Measurements from ENCODE around the gene CAMSAP2.

CAMSAP2 gene

DNA sequence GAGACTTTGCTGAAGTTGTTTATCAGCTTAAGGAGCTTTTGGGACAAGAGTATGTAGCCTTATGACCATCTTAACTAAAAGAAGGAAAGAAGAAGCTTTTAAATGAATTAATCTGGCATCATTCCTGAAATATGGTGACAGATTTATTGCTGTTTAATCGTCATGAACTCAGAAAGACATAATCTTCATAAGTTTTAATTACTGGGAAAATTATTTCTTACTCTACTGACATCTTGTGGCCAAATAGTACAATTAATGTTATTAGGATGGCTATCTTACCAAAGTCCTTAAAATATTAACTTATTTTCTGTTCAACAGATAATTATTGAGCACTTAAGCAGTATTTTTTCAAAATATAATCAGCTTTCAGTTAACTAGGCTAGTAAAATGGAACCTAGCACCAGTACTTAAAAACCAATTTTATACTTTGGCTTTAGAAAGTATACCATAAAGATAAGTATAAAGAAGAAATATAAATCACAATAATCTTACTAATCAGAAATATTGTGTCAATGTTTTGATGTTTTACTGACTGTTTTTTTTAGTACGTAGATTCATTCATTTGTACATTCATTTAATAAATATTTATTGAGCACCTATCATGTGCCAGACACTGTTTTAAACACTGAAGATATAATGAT is 99.4 kb downstream of the CAMSAP2 start:
- DNase-seq (no peak), ATAC-seq (no peak)
- Mint-ChIP-seq H3K27me3 (no peaks in the 10 kb centered on the region), H3K27ac (no peak overlapping the region), H3K4me1 (no peaks in the 10 kb centered on the region), H3K4me3 (no peak overlapping the region), H3K9me3 (peaks cover 0 to 5% of the 10 kb centered on the region in 2 donors)

DNA sequence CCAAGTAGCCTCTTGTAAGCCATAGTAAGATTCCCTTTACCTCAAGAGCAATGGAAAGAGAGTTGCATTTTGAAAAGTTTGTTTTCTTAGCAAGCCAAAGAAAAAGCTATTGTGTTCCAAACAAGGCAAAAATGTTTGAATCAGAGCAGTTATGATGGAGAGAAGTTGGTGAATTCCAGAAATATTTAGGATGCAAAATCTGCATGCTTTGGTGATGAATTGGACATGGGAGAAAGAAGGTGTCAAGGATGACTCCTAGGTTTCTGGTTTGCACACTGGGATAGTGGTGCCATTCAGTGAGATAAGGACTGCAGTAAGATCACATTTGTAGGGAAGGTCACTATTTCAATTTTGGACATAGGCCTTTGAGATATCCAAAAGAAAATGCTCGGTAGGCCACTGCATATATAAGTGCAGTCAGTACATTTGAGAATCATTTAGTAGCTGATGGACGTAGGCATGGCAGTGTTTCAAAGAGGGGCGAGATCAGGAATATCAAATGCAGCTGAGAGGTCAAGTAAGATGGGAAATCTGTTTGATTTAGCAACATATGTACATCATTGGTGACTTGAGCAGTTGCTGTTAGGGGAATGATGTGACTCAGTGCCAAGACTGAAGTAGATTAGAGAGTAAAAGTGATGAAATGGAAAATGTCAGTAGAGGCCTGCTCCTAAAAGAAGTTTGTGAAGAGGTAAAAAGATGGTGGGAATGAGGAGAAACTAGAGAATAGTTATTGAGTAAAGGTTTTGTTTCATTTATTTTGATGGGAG is 100.2 kb downstream of the CAMSAP2 start:
- DNase-seq, result no peak
- no peak overlapping the region for H3K27ac Mint-ChIP-seq
- peaks cover 0 to 5% of the 10 kb centered on the region in 2 donors for H3K9me3 Mint-ChIP-seq
- no peaks in the 10 kb centered on the region for H3K27me3 Mint-ChIP-seq
- no peak for ATAC-seq
- H3K4me3 Mint-ChIP-seq, result no peak overlapping the region
- H3K4me1 Mint-ChIP-seq, result no peaks in the 10 kb centered on the region

DNA sequence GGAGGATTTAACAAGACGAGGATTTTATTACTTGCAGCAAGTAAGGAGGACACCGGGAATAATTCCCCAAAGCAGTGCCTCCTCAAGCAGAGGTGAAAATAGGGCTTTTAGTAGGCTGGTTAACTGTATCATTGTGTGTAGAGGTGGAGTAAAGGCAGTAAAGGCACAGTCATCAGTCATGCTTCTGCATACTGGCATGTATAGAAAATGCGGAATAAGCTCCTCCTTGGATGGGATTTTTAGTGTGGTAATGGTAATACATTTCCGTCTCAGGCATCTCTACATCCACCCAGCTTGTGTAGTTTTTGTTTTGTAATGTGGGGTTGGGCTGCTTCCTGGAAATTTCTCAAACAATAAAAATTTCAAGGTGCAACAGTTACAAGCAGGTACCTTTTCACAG is 106.7 kb downstream of the CAMSAP2 start:
- Mint-ChIP-seq H3K4me3 (no peak overlapping the region), H3K9me3 (no peaks in the 10 kb centered on the region), H3K27ac (no peak overlapping the region), H3K27me3 (no peaks in the 10 kb centered on the region), H3K4me1 (no peaks in the 10 kb centered on the region)
- DNase-seq (no peak), ATAC-seq (no peak)

DNA sequence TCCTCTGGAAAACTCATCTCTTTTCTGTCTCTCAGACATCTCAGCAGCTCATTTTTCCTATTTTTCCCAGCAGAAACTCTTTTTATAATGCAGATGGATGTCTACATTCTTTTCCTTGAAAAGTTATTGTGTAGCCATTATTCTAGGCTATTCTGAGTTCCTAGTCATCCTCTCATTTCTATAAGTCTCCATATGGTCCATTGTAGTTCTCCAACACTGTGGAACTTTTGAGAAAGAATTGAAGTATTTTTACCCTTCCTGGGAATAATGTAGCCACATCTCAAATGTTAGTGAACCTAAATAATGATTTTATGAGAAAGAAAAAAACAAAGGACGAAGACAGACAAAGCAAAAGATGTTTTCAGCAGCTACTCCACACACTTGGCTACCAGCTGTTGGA is 107.7 kb downstream of the CAMSAP2 start:
- DNase-seq (no peak), ATAC-seq (no peak)
- H3K27me3 Mint-ChIP-seq, result no peaks in the 10 kb centered on the region
- peak overlapping the region in 1 of 2 donors; percentile 52 for H3K27ac Mint-ChIP-seq
- H3K4me3 Mint-ChIP-seq, result no peak overlapping the region
- no peaks in the 10 kb centered on the region for H3K9me3 Mint-ChIP-seq
- H3K4me1 Mint-ChIP-seq, result no peaks in the 10 kb centered on the region

DNA sequence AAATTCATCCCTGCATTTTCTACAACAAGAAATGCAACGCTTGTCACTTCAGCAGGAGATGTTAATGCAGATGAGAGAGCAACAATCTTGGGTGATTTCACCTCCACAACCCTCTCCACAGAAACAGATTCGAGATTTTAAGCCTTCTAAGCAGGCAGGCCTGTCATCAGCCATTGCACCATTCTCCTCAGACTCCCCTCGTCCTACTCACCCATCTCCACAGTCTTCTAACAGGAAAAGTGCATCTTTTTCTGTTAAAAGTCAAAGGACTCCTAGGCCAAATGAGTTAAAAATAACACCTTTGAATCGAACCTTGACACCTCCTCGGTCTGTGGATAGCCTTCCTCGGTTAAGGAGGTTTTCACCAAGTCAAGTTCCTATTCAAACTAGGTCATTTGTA is 110.7 kb downstream of the CAMSAP2 start:
- H3K27ac Mint-ChIP-seq, result no peak overlapping the region
- no peak for ATAC-seq

DNA sequence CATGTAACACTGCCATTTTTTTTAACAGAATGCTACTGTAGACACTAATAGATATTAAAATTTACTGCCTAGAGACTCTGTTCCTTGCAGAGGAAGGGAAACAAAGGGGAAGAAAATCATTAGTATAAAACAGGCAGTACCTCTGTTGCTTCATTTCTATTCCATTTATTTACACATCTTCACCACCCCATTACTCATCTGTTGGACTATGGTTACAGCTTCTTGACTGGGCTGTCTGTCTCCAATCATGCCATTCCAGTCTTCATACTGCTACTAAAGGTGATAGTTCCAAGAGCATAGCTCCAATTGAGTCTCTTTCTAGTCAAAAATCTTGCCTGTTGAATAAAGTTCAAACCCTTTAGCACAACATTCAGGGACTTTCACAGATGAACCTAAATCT is 111.9 kb downstream of the CAMSAP2 start:
- no peaks in the 10 kb centered on the region for H3K27me3 Mint-ChIP-seq

More for the DNA sequence above, 110.7 kb downstream of the CAMSAP2 start:
- DNase-seq, result no peak
- H3K4me3 Mint-ChIP-seq, result no peak overlapping the region
- H3K9me3 Mint-ChIP-seq, result no peaks in the 10 kb centered on the region
- H3K27me3 Mint-ChIP-seq, result no peaks in the 10 kb centered on the region
- H3K4me1 Mint-ChIP-seq, result no peaks in the 10 kb centered on the region

DNA sequence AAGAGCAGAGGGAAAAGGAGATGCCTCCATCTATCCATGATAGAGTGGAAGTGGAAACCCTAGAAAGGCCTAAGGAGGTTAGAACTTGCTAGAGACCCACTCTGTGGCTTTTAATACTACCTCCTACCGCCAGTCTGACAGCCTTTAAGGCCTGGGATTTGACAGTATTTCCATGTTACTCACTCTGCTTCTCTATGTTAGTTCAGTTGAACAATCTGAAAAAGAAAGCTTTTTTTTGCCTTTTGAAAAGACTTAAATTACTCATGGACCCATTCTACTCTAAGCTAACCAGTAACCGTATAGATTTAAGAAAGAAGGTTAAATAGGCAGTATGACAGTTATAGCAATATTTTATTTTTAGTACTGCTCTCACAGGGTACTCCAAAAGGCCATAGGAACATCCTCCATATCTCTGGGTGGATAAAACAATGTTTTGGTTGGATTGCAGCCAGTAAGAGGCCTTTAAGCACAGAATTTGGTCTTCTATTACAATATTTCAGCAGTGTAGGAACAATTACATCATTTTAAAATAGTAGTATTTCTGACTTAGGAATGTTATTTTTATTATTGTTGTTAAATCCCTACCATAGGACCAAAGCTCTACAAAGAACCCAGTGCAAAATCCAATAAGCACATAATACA is 118.1 kb downstream of the CAMSAP2 start:
- Mint-ChIP-seq H3K27me3 (no peaks in the 10 kb centered on the region), H3K27ac (peak overlapping the region; percentile 12 to 40), H3K4me1 (peaks cover 2% of the 10 kb centered on the region), H3K9me3 (no peaks in the 10 kb centered on the region), H3K4me3 (no peak overlapping the region)
- ATAC-seq (peak; percentile 62), DNase-seq (no peak)

More for the DNA sequence above, 111.9 kb downstream of the CAMSAP2 start:
- DNase-seq (no peak), ATAC-seq (no peak)
- peak overlapping the region in 1 of 2 donors; percentile 25 for H3K27ac Mint-ChIP-seq
- H3K9me3 Mint-ChIP-seq, result no peaks in the 10 kb centered on the region
- H3K4me1 Mint-ChIP-seq, result no peaks in the 10 kb centered on the region
- no peak overlapping the region for H3K4me3 Mint-ChIP-seq

DNA sequence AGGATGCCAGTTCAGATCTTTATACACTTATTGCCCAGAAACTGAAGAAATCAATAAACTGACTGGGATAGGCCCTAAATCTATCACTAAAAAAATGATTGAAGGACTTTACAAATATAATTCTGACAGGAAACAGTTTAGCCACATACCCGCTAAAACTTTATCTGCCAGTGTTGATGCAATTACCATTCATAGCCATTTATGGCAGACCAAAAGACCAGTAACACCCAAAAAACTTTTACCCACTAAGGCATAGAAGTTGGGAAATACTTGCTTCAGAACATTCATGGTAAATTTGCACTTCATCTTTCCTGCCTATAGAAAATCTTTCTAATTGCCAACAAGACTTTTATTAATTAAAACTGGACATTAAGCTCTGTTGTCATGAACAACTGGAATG is 119.1 kb downstream of the CAMSAP2 start:
- Mint-ChIP-seq H3K9me3 (no peaks in the 10 kb centered on the region), H3K27ac (no peak overlapping the region), H3K4me1 (peaks cover 11% of the 10 kb centered on the region), H3K27me3 (no peaks in the 10 kb centered on the region), H3K4me3 (no peak overlapping the region)
- DNase-seq, result no peak
- no peak for ATAC-seq

DNA sequence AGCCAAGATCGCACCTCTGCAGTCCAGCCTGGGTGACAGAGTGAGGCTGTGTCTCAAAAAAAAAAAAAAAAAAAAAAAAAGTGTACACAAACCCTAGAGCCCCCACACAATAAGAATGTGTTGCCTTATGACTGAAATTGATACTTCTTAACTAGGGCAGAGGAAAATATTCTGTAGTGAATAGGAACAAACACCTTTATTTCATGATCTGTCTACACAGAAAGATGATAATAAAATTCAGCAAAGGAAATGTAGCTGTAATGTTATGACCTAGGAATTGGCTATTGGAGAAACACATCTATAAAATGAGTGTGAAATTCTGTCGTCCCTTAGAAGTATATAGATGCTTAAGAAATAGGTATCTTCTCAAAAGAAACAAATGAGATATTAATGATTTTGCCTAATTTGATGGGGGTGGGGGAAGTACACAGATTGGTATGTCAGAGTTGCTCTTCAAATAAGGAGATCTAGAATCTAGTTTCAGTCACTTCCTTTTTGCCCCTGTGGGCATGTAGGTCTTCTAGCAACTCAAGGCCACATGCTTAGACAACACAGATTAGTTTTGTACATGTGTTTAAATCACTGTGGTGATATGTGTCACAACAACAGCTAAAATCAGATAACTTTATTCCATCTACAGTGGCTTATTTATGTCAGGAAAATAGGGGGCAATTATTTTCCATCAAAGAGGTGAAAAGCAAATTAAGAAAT is 123.4 kb downstream of the CAMSAP2 start:
- no peak for DNase-seq
- Mint-ChIP-seq H3K27me3 (peaks cover 3% of the 10 kb centered on the region), H3K9me3 (no peaks in the 10 kb centered on the region), H3K4me1 (peaks cover 41% of the 10 kb centered on the region), H3K27ac (no peak overlapping the region), H3K4me3 (peak overlapping the region in 1 of 2 donors; percentile 45)
- peak; percentile 49 for ATAC-seq

DNA sequence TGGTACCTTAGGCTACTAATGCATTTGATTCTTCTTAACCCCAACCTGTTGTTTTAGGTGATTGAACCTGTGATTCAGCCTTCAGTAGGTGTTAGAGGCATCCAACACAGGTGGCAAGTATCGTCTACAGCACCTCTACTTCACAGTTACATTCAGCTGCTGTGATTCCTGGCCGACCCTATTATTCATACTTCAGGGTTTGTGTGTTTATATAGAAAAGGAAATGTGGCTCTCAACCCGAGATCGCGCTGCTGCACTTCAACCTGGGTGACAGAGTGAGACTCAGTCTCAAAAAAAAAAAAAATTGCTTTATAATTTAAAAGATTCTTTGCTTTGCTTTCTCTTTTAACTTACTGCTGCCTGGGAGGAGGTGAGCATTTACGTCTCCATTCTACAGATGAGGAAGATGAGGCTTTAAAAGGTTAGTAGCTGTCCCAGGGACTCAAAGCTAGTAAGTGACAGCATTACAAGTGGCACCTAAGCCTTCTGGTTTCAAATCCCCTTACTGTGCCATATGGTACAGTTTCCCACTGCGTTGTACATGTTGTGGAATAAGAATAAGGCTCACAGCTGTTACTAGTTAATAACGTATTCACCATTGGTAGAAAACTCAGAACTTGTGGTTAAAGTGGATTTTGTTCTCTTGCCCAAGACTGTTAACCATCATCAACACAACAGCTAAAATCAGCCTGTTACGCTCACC is 124.2 kb downstream of the CAMSAP2 start:
- Mint-ChIP-seq H3K27me3 (peaks cover 9% of the 10 kb centered on the region), H3K4me3 (no peak overlapping the region), H3K4me1 (peaks cover 48% of the 10 kb centered on the region), H3K9me3 (no peaks in the 10 kb centered on the region), H3K27ac (no peak overlapping the region)
- no peak for ATAC-seq
- no peak for DNase-seq

DNA sequence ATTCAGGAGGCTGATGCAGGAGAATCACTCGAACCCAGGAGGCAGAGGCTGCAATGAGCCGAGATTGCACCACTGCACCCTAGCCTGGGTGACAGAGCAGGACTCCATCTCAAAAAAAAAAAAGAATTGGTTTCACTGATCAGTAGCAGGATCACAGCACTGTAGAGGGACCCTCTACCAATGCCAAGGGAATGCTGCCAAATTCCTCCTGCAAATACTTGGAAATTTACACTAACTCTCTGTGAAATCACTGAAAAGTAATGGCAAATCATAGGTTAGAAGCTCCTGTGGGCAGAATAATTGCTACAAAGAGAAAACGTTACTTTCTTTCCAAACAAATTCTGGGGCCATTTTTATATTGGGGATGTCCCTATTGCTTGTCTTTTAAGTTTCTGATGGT is 127.4 kb downstream of the CAMSAP2 start:
- ATAC-seq, result no peak
- Mint-ChIP-seq H3K9me3 (no peaks in the 10 kb centered on the region), H3K4me3 (peak overlapping the region; percentile 15 to 38), H3K4me1 (peaks cover 58% of the 10 kb centered on the region), H3K27me3 (peaks cover 25% of the 10 kb centered on the region), H3K27ac (no peak overlapping the region)
- no peak for DNase-seq

DNA sequence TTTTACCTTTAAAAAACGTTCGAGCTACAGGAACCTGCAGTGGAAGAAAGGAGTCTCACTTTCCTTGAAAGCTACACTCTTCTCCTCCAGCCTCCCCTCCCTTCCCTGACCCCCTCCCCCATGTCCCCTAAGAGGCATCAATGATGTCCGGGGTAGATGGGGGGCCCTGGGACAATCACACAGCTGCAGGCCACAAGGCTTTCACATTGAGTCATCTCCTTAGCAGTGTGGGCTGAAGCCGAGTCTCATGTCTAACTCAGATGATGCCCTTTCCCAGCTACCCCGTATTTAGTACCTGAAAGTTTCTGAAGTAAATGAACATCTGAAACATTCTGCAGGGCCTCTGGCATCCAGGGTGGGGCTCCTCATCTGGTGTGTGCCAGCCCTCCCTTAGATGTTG is 127.8 kb downstream of the CAMSAP2 start:
- H3K27ac Mint-ChIP-seq, result no peak overlapping the region
- H3K4me3 Mint-ChIP-seq, result peak overlapping the region; percentile 15 to 38
- H3K4me1 Mint-ChIP-seq, result peaks cover 58% of the 10 kb centered on the region
- DNase-seq (peak; percentile 73 to 91), ATAC-seq (peak; percentile 95)
- H3K27me3 Mint-ChIP-seq, result peaks cover 29% of the 10 kb centered on the region
- no peaks in the 10 kb centered on the region for H3K9me3 Mint-ChIP-seq

DNA sequence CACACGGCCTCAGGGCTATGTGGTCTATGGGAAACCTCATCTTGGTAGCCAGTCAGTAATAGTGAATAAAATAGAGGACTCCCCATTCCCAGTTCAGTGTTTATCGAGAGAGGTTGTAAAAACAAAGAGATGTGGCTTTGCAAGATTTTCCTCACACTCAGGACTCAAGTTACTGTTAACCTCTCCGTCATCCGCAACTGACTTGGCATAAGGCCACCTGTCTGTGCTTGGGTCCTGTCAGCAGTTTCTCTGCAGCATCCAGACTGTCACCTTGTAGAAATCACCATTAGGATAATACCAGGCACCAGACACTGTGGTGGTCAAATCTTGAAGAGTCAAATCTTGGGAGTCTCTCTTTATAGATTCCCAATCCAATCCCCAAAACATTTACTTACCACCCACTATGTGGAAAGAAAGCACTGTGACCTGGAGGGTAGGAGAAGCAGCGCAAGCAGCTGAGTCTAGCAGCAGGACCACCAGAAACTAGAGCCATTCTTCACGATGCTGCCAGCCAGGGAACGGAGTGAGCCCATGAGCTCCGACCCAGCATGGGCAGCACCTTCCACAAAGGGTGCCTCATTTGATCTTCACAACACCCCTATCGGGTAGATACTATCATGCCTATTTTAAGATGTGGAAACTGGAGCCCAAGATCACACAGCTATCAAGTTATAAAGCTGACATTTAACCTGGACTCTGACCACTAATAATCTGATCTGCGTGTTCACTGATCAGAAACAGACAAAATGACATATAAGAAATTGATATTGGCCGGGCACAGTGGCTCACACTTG is 128.5 kb downstream of the CAMSAP2 start:
- no peak overlapping the region for H3K27ac Mint-ChIP-seq
- peaks cover 36% of the 10 kb centered on the region for H3K27me3 Mint-ChIP-seq
- no peaks in the 10 kb centered on the region for H3K9me3 Mint-ChIP-seq
- H3K4me1 Mint-ChIP-seq, result peaks cover 53% of the 10 kb centered on the region
- DNase-seq (no peak), ATAC-seq (peak; percentile 1)
- peak overlapping the region in 1 of 2 donors; percentile 44 for H3K4me3 Mint-ChIP-seq

DNA sequence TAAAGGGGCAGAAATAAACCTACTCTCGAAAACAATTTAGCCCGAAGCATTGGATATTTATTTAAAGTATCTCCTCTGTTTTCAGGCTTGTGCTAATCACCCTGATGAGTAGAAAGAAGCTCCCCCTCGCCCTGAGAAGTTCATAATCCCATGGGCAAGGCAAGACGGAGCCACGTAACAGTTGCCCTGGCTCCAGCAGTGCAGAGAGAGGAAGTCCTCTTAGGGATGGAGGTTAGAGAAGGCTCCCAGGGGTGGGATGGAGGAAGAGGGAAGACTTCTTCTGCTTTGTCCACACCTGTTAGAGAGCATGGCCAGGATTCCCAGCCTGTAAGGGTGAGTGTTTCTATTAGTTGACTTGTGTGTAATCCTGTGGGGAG is 130.7 kb downstream of the CAMSAP2 start:
- Mint-ChIP-seq H3K27ac (no peak overlapping the region), H3K4me3 (no peak overlapping the region), H3K9me3 (no peaks in the 10 kb centered on the region), H3K4me1 (peaks cover 51% of the 10 kb centered on the region), H3K27me3 (peaks cover 52% of the 10 kb centered on the region)
- DNase-seq, result no peak
- no peak for ATAC-seq
